Body of pancreas (tissue), 4 donors: ENCODE measurements around the gene ENTR1.

Experiments used
- POLR2A ChIP-seq, 3 donors: fragments of 450-650 bp; IDR thresholded peaks; one replicate each; pipeline ENCODE4 v1.6.1; 2016; ENCODE audit warnings: antibody characterized with exemption in 3 of 3, mild to moderate bottlenecking in 2 of 3
- TF ChIP-seq, protein P1 (sequence below), 7 experiments: fragments of 450-650 bp in 4 of 7; fragments of 200-600 bp in 3 of 7; sonication (generic) in 3 of 7; IDR thresholded peaks; one replicate each; pipeline ENCODE4 v1.5.1; 2016 to 2019; ENCODE audit warnings: antibody characterized with exemption in 7 of 7

DNA sequence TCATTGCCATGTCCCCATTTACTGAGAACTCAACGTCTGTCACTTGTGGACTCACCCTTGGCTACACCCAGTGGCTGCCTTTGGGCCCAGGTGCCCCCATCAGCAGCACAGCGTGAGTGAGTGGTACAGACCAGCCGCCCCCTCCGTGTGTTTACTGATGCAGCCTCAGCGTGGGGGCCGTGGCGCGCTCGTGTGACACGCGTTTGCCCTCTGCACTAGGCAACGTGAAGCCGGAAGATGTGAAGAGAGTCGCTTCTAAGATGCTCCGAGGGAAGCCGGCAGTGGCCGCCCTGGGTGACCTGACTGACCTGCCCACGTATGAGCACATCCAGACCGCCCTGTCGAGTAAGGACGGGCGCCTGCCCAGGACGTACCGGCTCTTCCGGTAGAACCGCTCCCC is 12.5 kb upstream of the ENTR1 start:
- TF ChIP-seq, protein P1, sequence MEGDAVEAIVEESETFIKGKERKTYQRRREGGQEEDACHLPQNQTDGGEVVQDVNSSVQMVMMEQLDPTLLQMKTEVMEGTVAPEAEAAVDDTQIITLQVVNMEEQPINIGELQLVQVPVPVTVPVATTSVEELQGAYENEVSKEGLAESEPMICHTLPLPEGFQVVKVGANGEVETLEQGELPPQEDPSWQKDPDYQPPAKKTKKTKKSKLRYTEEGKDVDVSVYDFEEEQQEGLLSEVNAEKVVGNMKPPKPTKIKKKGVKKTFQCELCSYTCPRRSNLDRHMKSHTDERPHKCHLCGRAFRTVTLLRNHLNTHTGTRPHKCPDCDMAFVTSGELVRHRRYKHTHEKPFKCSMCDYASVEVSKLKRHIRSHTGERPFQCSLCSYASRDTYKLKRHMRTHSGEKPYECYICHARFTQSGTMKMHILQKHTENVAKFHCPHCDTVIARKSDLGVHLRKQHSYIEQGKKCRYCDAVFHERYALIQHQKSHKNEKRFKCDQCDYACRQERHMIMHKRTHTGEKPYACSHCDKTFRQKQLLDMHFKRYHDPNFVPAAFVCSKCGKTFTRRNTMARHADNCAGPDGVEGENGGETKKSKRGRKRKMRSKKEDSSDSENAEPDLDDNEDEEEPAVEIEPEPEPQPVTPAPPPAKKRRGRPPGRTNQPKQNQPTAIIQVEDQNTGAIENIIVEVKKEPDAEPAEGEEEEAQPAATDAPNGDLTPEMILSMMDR (IDR thresholded peaks at IDR 0.05): no peak
- TF ChIP-seq POLR2A (IDR thresholded peaks at IDR 0.05): no peak
